Embryonic facial prominence (tissue), 1 donor: Measurements from ENCODE around the gene B4GALT5.
A peak's percentile ranks its signal among the peaks of the same experiment; 100 is the strongest.
"Not testable (repeated sequence)": the region's sequence is repeated elsewhere in the genome, so short reads cannot be mapped to it uniquely, and the experiment has no call there.

Experiments
- DNase-seq: peaks from one replicate; pipeline ENCODE4 v3.0.0-alpha.2; 2016; ENCODE audit errors: extremely low spot score

Gene B4GALT5

GRCh38 chr20:49713753-49714712 is at the start of gene B4GALT5:
B4GALT5 (minus strand) TSS chr20:49713878; CDS start chr20:49713690, 188 bp downstream.
- peak; percentile 69 for DNase-seq

- DNase-seq = no peak
These were observed 49.5 kb upstream of the B4GALT5 start for GRCh38 chr20:49762940-49763766.

GRCh38 chr20:49761888-49762287 is 48.2 kb upstream of the B4GALT5 start:
- DNase-seq = not testable (repeated sequence)

- no peak for DNase-seq
These were observed 45.7 kb upstream of the B4GALT5 start for GRCh38 chr20:49759266-49759950.

- DNase-seq = no peak
These were observed 45.1 kb upstream of the B4GALT5 start for GRCh38 chr20:49758781-49759180.

DNA sequence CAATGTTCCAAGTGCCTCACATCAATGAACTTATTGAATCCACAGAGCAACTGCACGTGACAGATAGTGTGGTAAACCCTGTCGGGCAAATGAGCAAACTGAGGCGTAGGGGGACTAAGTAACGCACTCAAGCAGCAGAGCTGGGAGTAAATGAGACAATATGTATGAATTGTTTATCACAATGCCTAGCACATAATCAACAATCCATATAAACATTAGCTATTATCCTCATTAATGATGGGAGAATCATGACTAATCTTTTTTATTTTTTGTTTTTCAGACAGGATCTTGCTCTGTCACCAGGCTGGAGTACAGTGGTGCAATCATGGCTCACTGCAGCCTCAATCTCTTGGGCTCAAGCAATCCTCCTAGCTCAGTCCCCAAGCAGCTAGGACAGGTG is 43.9 kb upstream of the B4GALT5 start:
- no peak for DNase-seq

DNA sequence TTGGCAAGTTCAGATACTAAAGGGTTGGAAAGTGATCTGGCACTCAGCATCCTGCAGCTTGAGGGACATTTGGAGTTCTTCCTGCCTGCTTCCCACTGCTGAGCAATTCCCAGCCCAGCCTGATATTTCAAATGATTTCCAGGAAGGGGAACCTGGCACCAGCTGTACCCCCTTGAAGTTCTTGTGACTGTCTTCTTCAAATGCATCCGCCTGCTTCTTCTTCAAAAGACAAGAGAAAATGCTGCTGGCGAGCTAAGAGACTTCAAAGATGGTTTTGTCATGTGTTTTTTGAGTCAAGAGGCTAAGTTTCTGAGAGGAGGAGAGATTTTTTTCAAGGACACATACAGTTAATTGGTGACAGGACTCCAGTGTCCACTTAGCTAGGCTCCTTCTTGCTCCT is 42.6 kb upstream of the B4GALT5 start:
- no peak for DNase-seq

- DNase-seq = no peak
These were observed 40.9 kb upstream of the B4GALT5 start for GRCh38 chr20:49754596-49754995.

GRCh38 chr20:49753133-49753532 is 39.5 kb upstream of the B4GALT5 start:
- DNase-seq = no peak

DNA sequence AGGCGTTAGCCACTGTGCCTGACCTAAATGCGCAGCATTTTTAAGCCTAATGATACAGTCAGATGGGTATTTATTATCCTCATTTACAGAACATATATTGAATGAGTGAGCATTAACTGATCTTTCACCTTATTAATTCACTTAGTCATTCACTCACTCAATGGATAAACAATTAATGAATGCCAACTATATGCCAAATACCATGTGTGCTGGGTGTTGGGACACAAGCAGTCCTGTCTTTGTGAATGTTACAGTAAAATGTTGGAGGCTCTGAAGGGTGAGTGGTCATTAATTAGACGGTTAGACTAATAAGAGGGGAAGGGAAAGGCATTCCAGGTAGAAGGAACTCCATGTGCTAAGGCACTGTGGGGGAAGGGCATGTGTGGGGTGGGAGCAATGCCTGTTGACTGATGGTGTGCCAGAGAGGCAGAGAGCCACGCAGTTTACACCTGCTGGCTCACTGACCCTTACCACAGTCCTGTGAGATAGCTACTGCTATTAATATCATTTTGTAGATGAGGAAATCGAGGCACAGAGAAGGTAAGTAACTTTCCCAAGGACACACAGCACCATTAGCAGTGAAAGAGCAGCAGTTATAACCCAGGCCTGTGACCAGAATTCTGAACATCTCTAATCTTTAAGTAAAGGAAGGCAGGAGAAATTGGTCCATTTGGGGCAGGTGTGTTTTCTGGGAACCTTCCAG is 38.7 kb upstream of the B4GALT5 start:
- no peak for DNase-seq

DNA sequence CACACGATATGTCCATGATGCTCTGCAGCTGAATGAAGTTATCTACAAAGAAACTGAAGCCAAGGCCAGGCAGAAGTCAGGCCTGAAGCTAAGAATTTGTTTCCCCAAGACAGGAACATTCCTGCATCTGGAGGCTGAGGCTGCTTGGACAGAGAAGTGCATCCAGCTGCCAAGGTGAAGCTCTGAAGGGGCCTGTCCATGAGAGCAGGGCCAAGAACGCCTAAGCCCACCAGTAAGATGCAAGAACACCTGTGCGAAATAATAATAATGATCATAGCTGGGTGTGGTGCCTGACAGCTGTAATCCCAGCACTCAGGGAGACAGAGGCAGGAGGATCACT is 37.7 kb upstream of the B4GALT5 start:
- no peak for DNase-seq

DNA sequence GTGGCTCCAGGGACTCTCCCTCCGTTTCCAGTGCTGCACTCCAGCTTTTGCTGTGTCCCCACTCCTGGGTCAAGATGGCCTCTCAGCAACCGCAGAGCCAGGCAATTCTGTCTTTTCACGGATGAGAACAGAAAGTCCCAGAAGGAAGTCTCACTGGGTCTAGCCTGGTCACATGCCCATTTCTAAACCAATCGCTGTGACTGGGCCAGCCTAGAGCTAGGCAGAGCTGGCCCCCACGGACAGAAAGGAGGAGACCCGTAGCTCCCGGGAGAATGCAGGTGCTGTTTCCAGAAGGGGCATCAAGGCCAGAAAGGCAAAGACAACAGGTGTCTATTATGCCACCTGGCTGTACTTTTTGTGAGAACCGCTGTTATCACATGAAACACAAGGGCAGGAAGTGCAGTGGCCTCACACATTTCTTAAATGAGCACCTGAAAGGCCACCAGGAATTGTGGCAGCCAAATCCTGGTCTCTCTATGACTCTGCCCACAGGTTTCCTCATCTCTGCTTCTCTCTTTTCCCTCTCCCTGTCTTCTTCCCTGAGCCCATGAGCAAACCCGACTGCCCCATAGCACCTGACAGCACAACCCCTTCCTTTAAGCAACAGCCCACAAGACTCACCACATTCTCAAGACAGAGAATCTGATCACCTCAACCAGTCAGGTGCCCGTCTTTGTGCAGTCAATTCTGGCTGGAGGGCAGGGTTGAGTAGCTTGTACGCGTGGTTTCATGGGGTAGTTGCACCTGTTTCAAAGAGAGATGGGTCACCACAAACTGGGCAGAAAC is 37.1 kb upstream of the B4GALT5 start:
- DNase-seq = no peak

GRCh38 chr20:49749625-49750024 is 35.9 kb upstream of the B4GALT5 start:
- no peak for DNase-seq

DNA sequence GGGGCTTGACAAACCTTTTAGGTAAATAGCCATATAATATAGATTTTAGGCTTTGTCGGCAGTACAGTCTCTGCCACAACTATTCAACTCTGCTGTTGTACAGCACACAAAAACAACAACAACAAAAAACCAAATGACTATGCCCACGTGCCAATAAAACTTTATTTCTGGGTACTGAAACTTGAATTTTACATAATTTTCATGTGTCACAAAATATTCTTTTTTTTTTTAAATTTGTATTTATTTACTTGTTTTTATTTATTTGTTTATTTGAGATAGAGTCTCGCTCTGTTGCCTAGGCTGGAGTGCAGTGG is 34.8 kb upstream of the B4GALT5 start:
- DNase-seq = no peak

- DNase-seq = no peak
These were observed 34.2 kb upstream of the B4GALT5 start for GRCh38 chr20:49747707-49748524.

DNA sequence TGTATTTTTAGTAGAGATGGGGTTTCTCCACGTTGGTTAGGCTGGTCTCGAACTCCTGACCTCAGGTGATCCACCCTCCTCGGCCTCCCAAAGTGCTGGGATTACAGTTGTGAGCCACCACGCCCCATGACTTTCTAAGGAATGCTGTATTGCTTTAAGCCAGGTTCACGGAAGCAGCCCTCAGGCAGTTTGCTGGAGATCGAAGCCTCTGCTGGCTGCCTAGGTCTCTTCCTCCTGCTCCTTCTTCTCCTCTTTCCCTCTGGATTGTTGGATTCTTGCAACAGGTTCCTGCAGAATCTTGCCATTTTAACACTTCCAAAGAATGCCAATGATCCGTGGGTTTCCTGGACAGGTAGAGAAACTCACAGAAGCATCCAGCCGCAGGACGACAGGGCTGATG is 29.3 kb upstream of the B4GALT5 start:
- no peak for DNase-seq

DNA sequence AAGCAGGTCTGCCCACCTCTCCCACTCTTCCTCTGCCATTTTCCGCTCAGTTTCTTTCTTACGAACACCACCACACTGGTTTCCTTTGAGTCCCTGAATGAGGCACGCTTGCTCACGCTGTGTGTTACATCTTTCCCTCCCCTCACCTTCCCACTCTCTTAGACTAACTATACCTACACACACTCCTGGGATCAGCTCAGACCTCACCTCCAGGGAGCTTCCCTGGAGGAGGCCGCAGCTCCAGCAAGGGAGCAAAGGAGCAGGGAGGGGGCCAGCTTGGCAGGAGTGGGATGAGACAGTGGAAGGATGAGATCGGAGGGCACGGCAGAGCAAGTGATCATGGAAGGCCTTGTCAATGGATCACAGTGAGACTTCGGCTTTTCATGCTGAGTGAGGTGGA is 28.3 kb upstream of the B4GALT5 start:
- no peak for DNase-seq

- no peak for DNase-seq
These were observed 27.1 kb upstream of the B4GALT5 start for GRCh38 chr20:49740807-49741206.

DNA sequence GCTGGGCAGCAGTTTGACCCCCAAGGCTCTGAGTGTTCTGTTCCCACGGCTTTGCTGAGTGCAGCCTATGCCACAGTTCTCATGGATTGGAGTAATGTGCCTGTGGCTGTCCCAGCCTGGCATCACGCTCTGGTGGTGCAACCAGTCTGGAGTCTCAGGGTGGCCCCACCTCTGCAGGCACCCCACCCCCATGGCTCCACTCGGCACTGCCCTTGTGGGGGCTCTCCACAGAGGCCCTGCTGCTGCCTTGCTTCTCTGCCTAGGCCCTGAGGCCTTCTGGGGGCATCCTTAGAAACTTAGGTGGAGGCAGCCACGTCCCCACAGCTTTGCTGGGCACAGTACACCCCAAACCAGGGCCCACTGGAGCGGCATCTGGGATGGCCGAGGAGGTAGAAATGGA is 25.4 kb upstream of the B4GALT5 start:
- DNase-seq = no peak

GRCh38 chr20:49737260-49737659 is 23.6 kb upstream of the B4GALT5 start:
- DNase-seq = no peak
